ENCODE results near the gene ARHGEF6.
"Not testable (repeated sequence)": the region's sequence is repeated elsewhere in the genome, so short reads cannot be mapped to it uniquely, and the experiment has no call there.

The ARHGEF6 gene

DNA sequence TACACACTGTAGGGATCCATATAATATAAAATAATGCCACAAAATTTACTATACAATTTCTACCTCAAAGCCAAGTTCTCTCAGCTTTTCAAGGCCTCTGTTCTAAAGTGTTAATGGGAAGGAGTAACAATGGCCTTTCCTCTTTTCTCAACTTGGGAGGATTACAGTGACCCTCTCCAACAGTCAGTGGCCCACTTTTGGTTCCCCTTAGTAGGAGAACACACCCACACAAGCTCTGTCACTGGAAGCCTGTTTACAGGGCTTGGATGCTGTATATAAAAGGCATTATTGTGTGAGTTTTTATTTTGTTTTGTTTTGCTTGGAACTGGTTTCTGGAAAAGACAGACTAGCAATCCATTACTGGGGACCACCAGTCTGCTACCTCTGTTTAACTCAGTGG, 1.8 kb downstream of the ARHGEF6 start:
- no peaks in the 10 kb centered on the region for H3K36me3 ChIP-seq (ENCODE audit: control insufficient read depth, insufficient read depth, low read length)
- H3K4me1 ChIP-seq (ENCODE audit: control insufficient read depth, insufficient read depth, low read length): peaks cover 6% of the 10 kb centered on the region
- no peaks in the 10 kb centered on the region for H3K9me3 ChIP-seq (ENCODE audit: control insufficient read depth, low read length)
- H3K27me3 ChIP-seq (ENCODE audit: control insufficient read depth, insufficient read depth, low read length): no peaks in the 10 kb centered on the region
- H3K9ac ChIP-seq (ENCODE audit: low read length): no peak overlapping the region
- H3K4me3 ChIP-seq (ENCODE audit: low read length): no peak overlapping the region

DNA sequence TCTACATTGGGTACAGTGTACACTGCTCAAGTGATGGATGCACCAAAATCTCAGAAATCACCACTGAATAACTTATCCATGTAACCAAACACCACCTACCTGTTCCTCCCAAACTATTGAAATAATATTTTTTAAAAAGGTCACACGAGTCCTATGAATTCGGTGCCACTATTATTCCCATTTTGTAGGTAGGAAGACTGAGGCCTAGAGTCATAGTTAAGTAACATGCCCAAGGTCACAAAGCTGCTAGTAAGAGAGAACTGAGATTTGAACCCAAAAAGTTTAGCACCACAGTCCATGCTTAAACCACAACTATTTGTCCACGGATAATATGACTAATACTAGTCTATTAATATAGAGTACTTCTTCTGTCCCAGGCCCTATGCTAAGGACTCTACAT, 2.7 kb downstream of the ARHGEF6 start:
- Histone ChIP-seq H3K36me3 (ENCODE audit: control insufficient read depth, insufficient read depth, low read length) (no peaks in the 10 kb centered on the region), H3K9ac (ENCODE audit: low read length) (no peak overlapping the region), H3K4me3 (ENCODE audit: low read length) (no peak overlapping the region), H3K4me1 (ENCODE audit: control insufficient read depth, insufficient read depth, low read length) (no peaks in the 10 kb centered on the region), H3K9me3 (ENCODE audit: control insufficient read depth, low read length) (no peaks in the 10 kb centered on the region), H3K27me3 (ENCODE audit: control insufficient read depth, insufficient read depth, low read length) (no peaks in the 10 kb centered on the region)

DNA sequence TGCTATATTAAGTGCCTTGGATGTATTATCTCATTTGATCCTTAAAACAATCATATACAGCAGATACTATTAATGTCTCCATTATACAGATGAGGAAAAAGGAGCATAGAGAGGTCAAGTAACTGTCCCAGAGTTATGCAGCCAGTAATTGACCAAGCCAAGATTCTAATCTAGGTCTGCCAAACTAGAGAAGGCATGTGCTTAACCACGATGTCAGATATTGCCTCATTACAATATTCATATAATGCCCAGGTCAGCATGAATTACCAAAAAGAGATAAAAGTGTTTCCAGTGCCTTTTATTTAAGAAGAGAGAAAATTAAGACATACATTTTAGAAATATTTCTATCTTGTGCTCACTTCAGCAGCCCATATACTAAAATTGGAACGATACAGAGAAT, 7.1 kb downstream of the ARHGEF6 start:
- no peaks in the 10 kb centered on the region for H3K4me1 ChIP-seq (ENCODE audit: control insufficient read depth, insufficient read depth, low read length)
- no peak overlapping the region for H3K9ac ChIP-seq (ENCODE audit: low read length)
- no peaks in the 10 kb centered on the region for H3K36me3 ChIP-seq (ENCODE audit: control insufficient read depth, insufficient read depth, low read length)
- H3K4me3 ChIP-seq (ENCODE audit: low read length): no peak overlapping the region
- H3K27me3 ChIP-seq (ENCODE audit: control insufficient read depth, insufficient read depth, low read length): no peaks in the 10 kb centered on the region
- no peaks in the 10 kb centered on the region for H3K9me3 ChIP-seq (ENCODE audit: control insufficient read depth, low read length)

DNA sequence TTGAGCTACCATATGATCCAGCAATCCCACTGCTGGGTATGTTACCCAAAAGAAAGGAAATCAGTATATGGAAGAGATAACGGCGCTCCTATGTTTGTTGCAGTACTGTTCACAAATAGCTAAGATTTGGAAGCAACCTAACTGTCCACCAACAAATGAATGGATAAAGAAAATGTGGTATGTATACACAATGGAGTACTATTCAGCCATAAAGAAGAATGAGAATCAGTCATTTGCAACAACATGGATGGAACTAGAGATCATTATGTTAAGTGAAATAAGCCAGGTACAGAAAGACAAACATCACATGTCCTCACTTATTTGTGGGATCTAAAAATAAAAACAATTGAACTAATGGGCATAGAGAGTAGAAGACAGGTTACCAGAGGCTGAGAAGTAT, 8.9 kb downstream of the ARHGEF6 start:
- H3K36me3 ChIP-seq (ENCODE audit: control insufficient read depth, insufficient read depth, low read length); H3K4me3 ChIP-seq (ENCODE audit: low read length); H3K9ac ChIP-seq (ENCODE audit: low read length); H3K4me1 ChIP-seq (ENCODE audit: control insufficient read depth, insufficient read depth, low read length); H3K27me3 ChIP-seq (ENCODE audit: control insufficient read depth, insufficient read depth, low read length); H3K9me3 ChIP-seq (ENCODE audit: control insufficient read depth, low read length): not testable (repeated sequence)

DNA sequence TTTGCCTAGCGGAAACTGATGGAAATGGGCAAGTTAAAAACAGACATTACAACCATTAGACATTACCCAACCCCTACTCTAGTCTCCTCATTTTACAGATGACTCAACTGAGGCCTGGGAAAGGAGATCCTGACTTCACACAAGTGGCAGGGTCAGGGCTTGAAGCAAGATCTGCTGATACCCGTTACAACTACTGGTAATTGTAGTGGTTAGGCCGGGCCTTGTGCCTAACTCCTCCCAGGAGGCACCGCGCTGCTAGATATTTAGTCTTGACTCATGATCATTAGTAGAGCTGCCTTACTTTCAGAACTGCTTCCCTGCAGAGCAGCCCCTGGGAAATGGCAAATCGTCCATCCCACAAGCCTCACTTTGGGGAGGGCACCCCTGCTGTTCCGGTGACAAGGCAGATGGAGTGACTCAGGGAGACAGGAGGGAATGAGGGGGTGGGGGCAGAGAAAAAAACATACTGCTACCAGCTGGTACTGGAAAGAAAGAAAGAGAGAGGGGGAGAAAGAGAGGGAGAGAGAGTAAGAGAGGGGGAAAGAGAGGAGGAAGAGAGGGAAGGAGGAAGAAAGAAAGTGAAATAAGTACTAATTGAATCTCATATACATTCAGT, 12.2 kb downstream of the ARHGEF6 start:
- no peak overlapping the region for H3K4me3 ChIP-seq (ENCODE audit: low read length)
- no peaks in the 10 kb centered on the region for H3K4me1 ChIP-seq (ENCODE audit: control insufficient read depth, insufficient read depth, low read length)
- H3K27me3 ChIP-seq (ENCODE audit: control insufficient read depth, insufficient read depth, low read length): no peaks in the 10 kb centered on the region
- H3K9ac ChIP-seq (ENCODE audit: low read length): no peak overlapping the region
- no peaks in the 10 kb centered on the region for H3K9me3 ChIP-seq (ENCODE audit: control insufficient read depth, low read length)
- no peaks in the 10 kb centered on the region for H3K36me3 ChIP-seq (ENCODE audit: control insufficient read depth, insufficient read depth, low read length)

DNA sequence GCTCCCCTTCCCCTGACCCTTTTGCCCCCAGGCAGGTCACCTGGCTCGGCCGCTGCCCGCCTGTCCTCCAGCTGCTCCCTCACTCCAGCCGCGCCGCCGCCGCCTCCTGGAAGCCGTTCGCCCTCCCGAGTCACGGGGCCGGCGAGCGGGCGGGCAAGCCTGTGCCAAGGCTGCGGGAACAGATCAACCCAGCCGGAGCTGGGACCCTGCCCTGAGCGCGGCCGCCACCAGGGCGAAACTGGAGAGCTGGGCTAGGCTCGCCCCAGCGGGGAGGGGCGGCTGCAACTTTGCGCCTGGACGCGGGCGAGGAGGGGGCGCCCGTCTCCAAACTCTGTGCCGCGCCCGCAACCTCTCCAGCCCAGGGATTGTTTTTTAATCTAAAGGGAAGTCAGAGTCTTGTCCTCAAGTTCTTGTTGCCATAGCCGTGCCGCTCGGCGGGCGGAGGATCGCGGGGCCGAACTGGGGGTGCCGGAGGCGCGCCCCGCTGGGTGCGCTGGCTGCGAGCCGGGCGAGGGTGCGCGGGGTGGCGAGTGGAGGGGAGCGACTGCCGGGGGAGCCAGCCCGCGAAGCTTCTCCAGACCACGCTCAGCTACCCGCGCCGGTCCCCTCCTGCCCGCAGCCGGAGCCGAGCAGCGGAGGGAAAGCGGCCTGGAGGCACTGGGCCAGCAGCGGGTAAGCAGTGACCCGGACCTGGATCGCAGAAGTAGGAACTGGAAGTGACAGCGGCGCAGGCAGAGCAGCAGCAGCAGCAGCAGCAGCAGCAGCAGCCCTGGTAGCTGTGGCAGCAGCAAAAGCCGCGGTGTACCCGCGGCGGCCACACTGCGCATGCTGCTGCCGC, 13.4 kb downstream of the ARHGEF6 start:
- no peaks in the 10 kb centered on the region for H3K27me3 ChIP-seq (ENCODE audit: control insufficient read depth, insufficient read depth, low read length)
- no peaks in the 10 kb centered on the region for H3K36me3 ChIP-seq (ENCODE audit: control insufficient read depth, insufficient read depth, low read length)
- H3K4me1 ChIP-seq (ENCODE audit: control insufficient read depth, insufficient read depth, low read length): no peaks in the 10 kb centered on the region
- H3K4me3 ChIP-seq (ENCODE audit: low read length): no peak overlapping the region
- H3K9me3 ChIP-seq (ENCODE audit: control insufficient read depth, low read length): no peaks in the 10 kb centered on the region
- H3K9ac ChIP-seq (ENCODE audit: low read length): peak overlapping the region; percentile 59

DNA sequence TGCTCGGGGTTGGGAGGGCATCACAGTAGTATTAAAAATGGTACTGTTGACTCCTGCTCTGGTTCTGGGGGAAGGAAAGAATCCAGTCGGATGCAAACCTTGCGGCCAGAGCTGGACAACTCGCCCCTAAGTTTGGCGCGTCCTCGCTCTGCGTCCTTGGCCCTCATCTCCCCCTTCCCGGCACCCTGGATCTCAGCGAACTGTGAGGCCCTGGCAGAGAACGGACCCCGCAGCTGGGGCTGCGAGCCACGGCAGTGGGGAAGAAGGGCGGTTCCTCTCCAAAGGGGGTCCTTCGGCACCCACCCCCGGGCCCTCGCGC, 14.0 kb downstream of the ARHGEF6 start:
- Histone ChIP-seq H3K27me3 (ENCODE audit: control insufficient read depth, insufficient read depth, low read length) (no peaks in the 10 kb centered on the region), H3K4me1 (ENCODE audit: control insufficient read depth, insufficient read depth, low read length) (no peaks in the 10 kb centered on the region), H3K4me3 (ENCODE audit: low read length) (peak overlapping the region; percentile 4), H3K36me3 (ENCODE audit: control insufficient read depth, insufficient read depth, low read length) (no peaks in the 10 kb centered on the region), H3K9ac (ENCODE audit: low read length) (peak overlapping the region; percentile 59), H3K9me3 (ENCODE audit: control insufficient read depth, low read length) (no peaks in the 10 kb centered on the region)

DNA sequence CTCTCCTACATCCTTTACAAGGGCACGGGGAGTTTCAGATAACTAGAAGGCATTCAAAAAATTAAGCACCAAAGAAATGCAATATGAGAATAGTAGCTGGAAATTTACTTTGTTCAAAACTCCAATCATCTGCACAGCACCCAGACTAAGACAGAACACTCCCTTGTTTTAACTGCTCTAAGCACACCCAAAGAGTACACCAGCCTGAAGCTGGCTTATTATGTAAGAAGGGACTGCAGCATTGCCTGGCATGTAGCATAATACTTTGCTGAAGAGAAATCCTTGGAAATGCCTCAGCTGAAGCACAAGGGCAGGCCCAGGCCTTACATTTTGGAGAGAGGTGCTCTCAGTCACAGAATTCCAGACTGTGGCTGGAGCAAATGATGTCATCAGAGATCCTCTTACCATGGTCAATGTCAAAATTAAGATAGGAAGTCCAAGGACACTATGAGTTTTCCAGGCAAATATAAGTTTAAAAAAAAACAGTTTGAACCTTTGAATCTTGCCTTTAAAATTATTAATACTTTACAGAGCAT, 14.8 kb downstream of the ARHGEF6 start:
- H3K36me3 ChIP-seq (ENCODE audit: control insufficient read depth, insufficient read depth, low read length): no peaks in the 10 kb centered on the region
- H3K4me3 ChIP-seq (ENCODE audit: low read length): no peak overlapping the region
- no peaks in the 10 kb centered on the region for H3K27me3 ChIP-seq (ENCODE audit: control insufficient read depth, insufficient read depth, low read length)
- H3K9me3 ChIP-seq (ENCODE audit: control insufficient read depth, low read length): no peaks in the 10 kb centered on the region
- no peak overlapping the region for H3K9ac ChIP-seq (ENCODE audit: low read length)
- H3K4me1 ChIP-seq (ENCODE audit: control insufficient read depth, insufficient read depth, low read length): no peaks in the 10 kb centered on the region

DNA sequence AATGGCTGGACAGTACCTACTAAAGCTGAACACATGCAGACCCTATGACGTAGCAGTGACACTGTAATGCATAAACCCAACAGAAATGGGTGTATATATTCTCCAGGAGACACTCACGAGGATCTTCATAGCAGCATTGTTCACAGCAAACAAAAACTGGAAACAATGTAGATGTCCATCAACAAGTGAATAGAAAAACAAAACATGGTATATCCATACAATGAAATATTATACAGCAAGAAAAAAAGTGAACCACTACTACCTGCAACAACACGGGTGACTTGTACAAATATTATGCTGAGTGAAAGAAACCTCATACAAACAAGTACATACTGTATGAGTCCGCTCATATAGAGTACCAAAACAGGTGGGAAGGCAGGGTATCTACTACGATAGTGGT, 16.5 kb downstream of the ARHGEF6 start:
- H3K27me3 ChIP-seq (ENCODE audit: control insufficient read depth, insufficient read depth, low read length): no peaks in the 10 kb centered on the region
- H3K4me1 ChIP-seq (ENCODE audit: control insufficient read depth, insufficient read depth, low read length): no peaks in the 10 kb centered on the region

DNA sequence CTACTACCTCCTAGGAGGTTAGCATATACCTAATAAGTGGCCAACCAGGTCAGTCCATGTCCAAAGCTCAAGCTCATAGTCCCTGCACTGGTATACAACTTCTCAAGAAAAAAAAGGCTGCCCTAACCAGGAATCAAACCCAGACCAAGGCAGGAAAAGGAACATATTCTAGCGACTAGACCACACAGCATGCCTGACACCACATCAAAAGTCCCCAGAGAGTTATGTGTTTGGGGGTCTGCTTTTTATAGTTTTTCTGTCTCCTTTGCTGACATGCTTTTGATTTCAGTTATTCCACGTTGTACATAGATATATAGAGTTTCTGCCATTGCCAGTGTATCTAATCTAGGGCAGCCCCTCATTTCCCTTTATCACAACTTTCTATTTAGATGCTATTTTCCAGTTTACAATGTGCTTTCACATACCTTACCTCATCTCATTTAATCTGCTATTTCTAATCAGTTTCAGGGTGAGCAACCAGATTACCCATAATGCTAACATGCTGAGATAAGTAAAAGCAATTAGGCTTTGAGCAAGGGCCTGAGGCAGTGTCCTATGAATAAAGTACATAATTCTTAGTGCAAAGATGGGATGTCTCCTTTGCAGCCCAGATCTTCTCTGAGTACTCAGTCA, 17.8 kb downstream of the ARHGEF6 start:
- Histone ChIP-seq H3K4me3 (ENCODE audit: low read length) (no peak overlapping the region), H3K36me3 (ENCODE audit: control insufficient read depth, insufficient read depth, low read length) (no peaks in the 10 kb centered on the region)

More for the DNA sequence above, 16.5 kb downstream of the ARHGEF6 start:
- H3K4me3 ChIP-seq (ENCODE audit: low read length): no peak overlapping the region
- H3K9me3 ChIP-seq (ENCODE audit: control insufficient read depth, low read length): no peaks in the 10 kb centered on the region
- no peak overlapping the region for H3K9ac ChIP-seq (ENCODE audit: low read length)
- H3K36me3 ChIP-seq (ENCODE audit: control insufficient read depth, insufficient read depth, low read length): no peaks in the 10 kb centered on the region

DNA sequence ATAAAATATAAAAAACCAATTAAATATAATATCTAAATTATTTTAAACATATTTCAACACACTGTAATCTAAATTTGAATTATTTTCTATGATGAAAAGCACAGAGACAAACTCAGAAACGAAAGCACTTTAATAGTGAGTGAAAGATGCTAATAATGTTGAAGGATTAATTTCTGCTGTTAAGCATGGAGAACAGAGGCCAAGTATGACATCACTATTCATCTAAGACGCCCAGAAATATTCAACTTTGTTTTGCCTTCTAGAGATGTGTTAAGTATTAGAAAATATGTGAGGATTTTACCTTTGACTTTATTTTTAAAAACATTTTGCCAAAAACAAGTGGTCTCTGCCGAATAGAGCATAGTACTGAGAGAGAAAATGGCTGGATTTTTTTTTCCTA, 19.3 kb downstream of the ARHGEF6 start:
- no peak overlapping the region for H3K9ac ChIP-seq (ENCODE audit: low read length)
- no peak overlapping the region for H3K4me3 ChIP-seq (ENCODE audit: low read length)
- no peaks in the 10 kb centered on the region for H3K9me3 ChIP-seq (ENCODE audit: control insufficient read depth, low read length)
- no peaks in the 10 kb centered on the region for H3K27me3 ChIP-seq (ENCODE audit: control insufficient read depth, insufficient read depth, low read length)
- no peaks in the 10 kb centered on the region for H3K4me1 ChIP-seq (ENCODE audit: control insufficient read depth, insufficient read depth, low read length)
- H3K36me3 ChIP-seq (ENCODE audit: control insufficient read depth, insufficient read depth, low read length): no peaks in the 10 kb centered on the region

More for the DNA sequence above, 17.8 kb downstream of the ARHGEF6 start:
- Histone ChIP-seq H3K9ac (ENCODE audit: low read length) (no peak overlapping the region), H3K9me3 (ENCODE audit: control insufficient read depth, low read length) (no peaks in the 10 kb centered on the region), H3K4me1 (ENCODE audit: control insufficient read depth, insufficient read depth, low read length) (no peaks in the 10 kb centered on the region), H3K27me3 (ENCODE audit: control insufficient read depth, insufficient read depth, low read length) (no peaks in the 10 kb centered on the region)

DNA sequence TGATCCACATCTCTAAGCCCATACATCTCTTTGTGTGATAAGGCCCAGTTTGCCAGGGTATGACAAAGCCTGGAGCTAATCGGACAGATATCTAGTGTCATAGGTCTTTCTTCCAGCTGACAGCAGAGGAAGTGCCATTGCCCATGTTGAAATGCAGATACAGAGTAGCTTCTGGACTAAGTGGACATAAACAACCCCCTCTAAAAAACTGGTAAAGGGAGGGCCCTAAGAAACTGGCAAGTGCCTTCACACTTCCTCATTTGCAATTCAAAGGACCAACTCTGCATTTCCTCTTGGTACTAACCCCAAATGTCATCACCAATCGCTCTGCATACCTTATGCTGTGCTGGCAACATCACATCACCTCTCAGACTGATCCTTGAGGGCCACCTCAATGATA, 20.8 kb downstream of the ARHGEF6 start:
- Histone ChIP-seq H3K27me3 (ENCODE audit: control insufficient read depth, insufficient read depth, low read length) (no peaks in the 10 kb centered on the region), H3K9ac (ENCODE audit: low read length) (no peak overlapping the region), H3K4me1 (ENCODE audit: control insufficient read depth, insufficient read depth, low read length) (no peaks in the 10 kb centered on the region), H3K36me3 (ENCODE audit: control insufficient read depth, insufficient read depth, low read length) (no peaks in the 10 kb centered on the region), H3K4me3 (ENCODE audit: low read length) (no peak overlapping the region), H3K9me3 (ENCODE audit: control insufficient read depth, low read length) (no peaks in the 10 kb centered on the region)

All from mucosa of stomach (tissue), 1 donor.